ENCODE measurements around the gene IFT88. TPM values are rescaled to one million over a fixed set of nuclear protein-coding genes. Genes with fewer than 3 reads are reported as not detected.

Gene IFT88
- total and polyA plus RNA-seq, 9 of the 15 experiments (the other 6 are each of a cell fraction or from before 2014, with no cell fraction given): 8.3 to 13.5 (median 10.0) TPM

- ATAC-seq (no peak), FAIRE-seq (no peak), DNase-seq (ENCODE audit: extremely low read depth in 1 of 4, low spot score in 3 of 4) (no peak)
- in situ Hi-C loops (cut with MboI) (no loop called here), intact Hi-C loops (cut with micrococcal nuclease) (no loop called here)
- H3K79me2 ChIP-seq (ENCODE audit: control insufficient read depth, insufficient read depth, low read length): no peaks in the 10 kb centered on the region
- H3K4me1 ChIP-seq (replicated peaks in 1 of 2; ENCODE audit: control insufficient read depth in 2 of 2, insufficient read depth in 2 of 2, low read length in 2 of 2): no peaks in the 10 kb centered on the region; a peak in 2 of 5 replicates
- no TSS peak for BruUV-seq (replicated peaks)
- no peaks in the 10 kb centered on the region for H3K9me3 ChIP-seq (replicated peaks; ENCODE audit: control insufficient read depth, insufficient read depth, low read depth, low read length)
- no peak overlapping the region for H3K9ac ChIP-seq (ENCODE audit: insufficient read depth in 1 of 2, low read depth in 2 of 2, low read length in 2 of 2)
- no peaks in the 10 kb centered on the region for H4K20me1 ChIP-seq (replicated peaks; ENCODE audit: control insufficient read depth, insufficient read depth, low read length)
- H3K4me3 ChIP-seq: no peak overlapping the region
- H3K4me2 ChIP-seq (ENCODE audit: insufficient read depth, low read length): no peak overlapping the region
- H3K27ac ChIP-seq (ENCODE audit: extremely low read depth, low read depth, low read length): no peak overlapping the region
- ChIA-PET POLR2A (no interaction called here), CTCF (ENCODE audit: low intra/inter-chr PET ratio) (no interaction called here)
- no peaks in the 10 kb centered on the region for H3K27me3 ChIP-seq (ENCODE audit: control insufficient read depth in 2 of 2, insufficient read depth in 2 of 2, low read length in 2 of 2)
- no peak overlapping the region for H2AFZ ChIP-seq (ENCODE audit: low read depth, low read length)
- H3K36me3 ChIP-seq (ENCODE audit: control insufficient read depth, insufficient read depth, low read length): no peaks in the 10 kb centered on the region
- no peaks in the 10 kb centered on the region for H3K9me1 ChIP-seq (ENCODE audit: control insufficient read depth, insufficient read depth, low read length)
- no peak for TF ChIP-seq FOXM1 (IDR thresholded peaks at IDR 0.05; ENCODE audit: low read depth)
- no peak for TF ChIP-seq FOXM1 (CRISPR knock-in tag; IDR thresholded peaks at IDR 0.05; ENCODE audit: low read depth)
- TF ChIP-seq ZNF239 (CRISPR knock-in tag; IDR thresholded peaks at IDR 0.05): no peak
- no peak for TF ChIP-seq RBM25 (IDR thresholded peaks at IDR 0.05; ENCODE audit: low read depth, low read length, severe bottlenecking)
- TF ChIP-seq SIRT6 (IDR thresholded peaks at IDR 0.05; ENCODE audit: low read depth, low read length): no peak
- TF ChIP-seq SP1 (CRISPR knock-in tag; IDR thresholded peaks at IDR 0.05): no peak
- no peak for TF ChIP-seq CEBPG (CRISPR knock-in tag; IDR thresholded peaks at IDR 0.05)
- no peak for TF ChIP-seq CEBPG (tag; conservative IDR thresholded peaks at IDR 0.05 in 1 of 2, IDR thresholded peaks at IDR 0.05 in 1 of 2)
- TF ChIP-seq RBM14 (IDR thresholded peaks at IDR 0.05; ENCODE audit: borderline replicate concordance, insufficient read depth, low read depth, low read length): no peak
- TF ChIP-seq REST (IDR thresholded peaks at IDR 0.05; ENCODE audit: borderline replicate concordance): no peak
- TF ChIP-seq REST (CRISPR knock-in tag; IDR thresholded peaks at IDR 0.05; ENCODE audit: low read depth): no peak
- TF ChIP-seq TSHZ1 (CRISPR knock-in tag; IDR thresholded peaks at IDR 0.05): no peak
- TF ChIP-seq CGGBP1 (CRISPR knock-in tag; IDR thresholded peaks at IDR 0.05): no peak
Measured at GRCh38 chr13:20664351-20664750, 97.4 kb downstream of the IFT88 start.

Data from K562 (cell line).